ENCODE data around the gene HOGA1. TPM values are rescaled to one million over a fixed set of nuclear protein-coding genes. Genes with fewer than 3 reads are reported as not detected.

Gene HOGA1
- 3.1 and 18.4 TPM in 2 replicates for total RNA-seq

DNA sequence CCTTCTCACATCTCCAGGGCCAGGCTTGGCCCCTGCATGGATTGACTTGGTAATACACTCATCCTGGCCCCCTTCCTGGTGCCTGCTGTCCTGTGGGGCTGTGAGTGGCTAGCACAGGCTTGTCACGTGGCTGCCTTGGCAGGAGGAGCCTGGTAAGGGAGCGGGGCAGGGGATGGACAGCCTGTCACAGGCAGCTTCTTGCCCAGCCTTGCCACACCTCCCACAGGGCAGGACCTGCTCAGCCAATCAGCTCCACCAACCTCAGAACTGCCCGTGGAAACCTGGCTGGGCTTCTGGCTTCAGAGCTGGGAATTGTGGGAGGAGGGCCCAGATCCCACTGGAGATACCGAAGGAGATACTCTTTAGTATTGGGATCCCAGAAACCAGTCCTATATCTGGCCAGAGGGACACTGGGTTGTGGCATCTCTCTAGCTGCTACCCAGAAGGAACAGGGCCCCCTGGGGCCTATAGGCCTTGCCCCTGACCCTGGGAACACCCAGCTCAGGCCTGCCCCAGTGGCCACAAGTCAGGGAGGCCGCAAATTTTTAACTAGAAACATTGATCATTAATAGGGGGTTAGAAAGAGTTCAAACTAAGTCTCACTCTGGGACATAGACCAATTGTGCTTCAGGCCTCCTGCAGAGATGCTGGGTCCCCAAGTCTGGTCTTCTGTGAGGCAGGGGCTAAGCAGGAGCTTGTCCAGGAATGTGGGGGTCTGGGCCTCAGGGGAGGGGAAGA is at the start of gene HOGA1:
TSS of gene HOGA1 (plus strand) at position 330 of the 738 bp plus-strand sequence. CDS start at position 645, 315 bp downstream.

DNA sequence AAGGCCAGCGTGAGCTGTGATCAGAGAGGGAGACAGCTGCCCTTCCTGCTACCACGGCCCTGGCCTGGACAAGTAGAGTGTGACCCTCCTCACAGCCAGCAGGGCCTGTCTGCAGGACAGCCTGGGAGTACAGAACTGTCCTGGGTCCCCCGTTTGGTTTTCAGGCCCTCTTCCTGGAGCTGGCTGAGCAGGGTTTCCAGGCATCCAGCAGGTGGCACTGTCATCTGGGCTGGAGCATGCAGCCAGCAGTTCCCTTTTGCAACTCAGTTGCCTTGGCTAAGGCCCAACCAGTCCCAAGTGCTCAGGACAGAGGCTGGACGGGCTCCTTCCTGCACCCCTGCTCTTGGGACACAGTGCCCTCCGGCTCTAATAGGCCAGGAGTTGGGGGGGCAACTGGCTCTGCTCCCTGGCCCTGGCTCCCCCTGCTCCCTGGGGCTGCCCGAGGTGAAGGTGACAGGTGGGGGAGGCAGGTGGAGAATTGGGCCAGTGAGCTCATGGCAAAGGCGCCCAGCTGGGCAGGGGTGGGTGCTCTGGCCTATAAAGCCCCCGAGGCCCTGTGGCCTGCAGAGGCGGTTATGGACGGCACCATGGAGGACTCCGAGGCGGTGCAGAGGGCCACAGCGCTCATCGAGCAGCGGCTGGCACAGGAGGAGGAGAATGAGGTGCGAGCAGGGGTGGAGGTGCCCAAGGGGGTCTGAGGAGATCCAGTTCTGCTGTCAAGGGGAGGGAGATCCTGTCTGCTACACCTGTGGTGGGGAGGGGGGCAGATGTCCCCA is 11.8 kb upstream of the HOGA1 start, which contains the start of gene ANKRD2:
TSS of gene ANKRD2 (plus strand) at position 566 of the 776 bp plus-strand sequence. CDS start at position 576, 10 bp downstream.

DNA sequence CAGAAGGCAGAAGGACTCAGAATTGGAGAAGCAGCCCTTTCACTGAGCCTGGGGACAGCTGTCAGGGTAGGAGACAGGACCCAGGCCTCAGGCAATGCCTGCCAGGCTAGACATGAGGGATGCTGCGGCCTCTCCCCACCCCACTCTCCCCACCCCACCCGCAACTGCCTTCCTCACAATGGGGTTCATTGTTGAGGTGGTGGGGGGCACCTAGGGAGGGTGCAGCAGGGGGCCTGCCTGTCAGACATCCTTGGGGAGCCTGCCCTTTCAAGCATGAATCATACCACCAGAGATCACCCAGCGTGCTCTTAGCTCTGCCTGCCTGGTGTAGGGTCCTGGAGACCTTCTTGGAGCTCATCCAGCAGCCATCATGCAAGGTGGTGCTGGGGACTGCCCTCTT is 5.3 kb downstream of the HOGA1 start, which contains the start of gene C10orf62:
TSS of gene C10orf62 (plus strand) at position 243 of the 400 bp plus-strand sequence. CDS start 177 bp downstream, outside the sequence.

DNA sequence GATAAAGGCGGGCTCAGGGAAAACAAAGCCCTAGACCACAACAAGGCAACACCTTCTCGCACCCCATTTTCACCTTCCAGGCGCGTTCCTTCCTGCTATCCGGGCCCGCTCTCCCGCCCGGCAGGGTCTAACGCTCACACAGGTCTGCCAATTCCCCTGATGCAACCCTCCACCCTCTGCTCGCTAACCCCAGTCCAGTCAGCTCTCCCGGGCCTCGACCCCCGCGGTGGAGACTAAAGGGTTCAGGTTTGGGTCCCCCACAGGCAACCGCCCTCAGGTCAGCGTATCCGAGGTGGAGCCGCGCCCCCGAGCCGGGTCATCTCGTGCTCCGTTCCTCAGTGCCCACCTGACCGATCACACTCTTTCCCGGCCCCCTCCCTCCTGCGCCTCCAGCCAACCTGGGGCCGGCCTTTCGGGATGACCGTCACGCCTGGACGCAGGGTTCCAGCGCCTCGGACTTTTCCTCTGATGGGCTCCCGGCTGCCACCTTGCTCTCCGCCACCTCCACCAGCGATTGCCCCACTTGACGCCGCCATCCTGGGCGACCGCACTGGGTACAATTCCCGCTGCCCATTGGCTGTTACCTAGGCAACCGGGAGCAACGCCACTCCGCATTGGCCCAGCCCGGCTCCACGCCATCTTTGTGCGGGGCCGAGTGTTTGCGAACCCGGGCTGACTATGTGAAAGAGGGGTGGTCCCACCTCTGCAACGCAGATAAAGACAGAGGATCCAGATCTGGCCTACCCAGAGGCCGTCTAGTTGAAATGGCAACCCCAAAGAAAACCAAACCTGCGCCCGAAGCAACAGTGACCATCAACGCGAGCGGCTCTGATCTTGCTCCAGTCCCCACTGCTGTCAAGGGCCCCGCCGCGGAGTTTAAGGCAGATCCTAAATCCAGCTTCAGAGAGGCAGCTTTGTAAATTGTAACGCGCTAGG is 49.0 kb downstream of the HOGA1 start, which contains the start of gene MORN4:
TSS of gene MORN4 (minus strand) at position 552 of the 936 bp plus-strand sequence. CDS start 13,847 bp downstream, outside the sequence.

DNA sequence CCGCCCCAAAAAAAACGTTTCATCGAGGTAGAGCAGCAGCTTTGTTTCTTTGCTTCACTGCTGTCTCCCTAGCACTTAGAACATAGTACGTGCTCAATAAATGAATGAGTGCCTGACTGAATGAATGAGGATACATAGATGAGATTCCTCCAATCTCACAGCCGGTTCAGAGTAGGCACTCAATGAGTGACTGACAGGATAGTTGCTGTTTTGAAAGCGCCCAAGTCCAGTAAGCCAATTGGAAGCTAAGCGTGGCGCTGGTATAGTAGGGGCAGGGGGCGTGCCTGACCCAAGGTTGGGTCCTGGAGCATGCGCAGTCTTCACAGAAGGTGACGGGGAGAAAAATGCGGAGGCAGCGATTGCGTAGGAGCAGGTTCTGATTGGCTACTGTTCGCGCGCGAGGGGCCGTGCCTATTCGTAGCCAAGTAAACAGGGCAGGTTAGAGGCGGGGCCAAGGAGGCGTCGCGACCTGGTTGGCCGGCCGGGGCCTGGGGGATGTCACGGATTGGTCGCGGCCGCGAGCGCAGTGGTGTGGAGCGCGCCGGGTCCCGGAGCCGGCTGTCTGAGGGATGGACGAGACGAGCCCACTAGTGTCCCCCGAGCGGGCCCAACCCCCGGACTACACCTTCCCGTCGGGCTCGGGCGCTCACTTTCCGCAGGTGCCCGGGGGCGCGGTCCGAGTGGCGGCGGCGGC is 56.1 kb downstream of the HOGA1 start, which contains the start of gene PI4K2A:
TSS of gene PI4K2A (plus strand) at position 498 of the 694 bp plus-strand sequence. CDS start at position 570, 72 bp downstream.

Other genes with a start within 250 kb of the HOGA1 start
- 3.3 and 6.7 TPM in 2 replicates for gene FRAT2, start 249.7 kb upstream of the HOGA1 start, total RNA-seq
- gene RRP12, start 183.0 kb upstream of the HOGA1 start, total RNA-seq = 21.7 and 30.3 TPM in 2 replicates
- 331 and 615 TPM in 2 replicates for gene PGAM1, start 158.2 kb upstream of the HOGA1 start, total RNA-seq
- 35.7 and 47.3 TPM in 2 replicates for gene EXOSC1, start 138.4 kb upstream of the HOGA1 start, total RNA-seq
- 38.0 and 59.6 TPM in 2 replicates for gene ZDHHC16, start 138.2 kb upstream of the HOGA1 start, total RNA-seq
- 96.1 and 128 TPM in 2 replicates for gene MMS19, start 86.0 kb upstream of the HOGA1 start, total RNA-seq
- 45.5 and 55.0 TPM in 2 replicates for gene UBTD1, start 85.5 kb upstream of the HOGA1 start, total RNA-seq
- 0.81 and 3.0 TPM in 2 replicates for gene ANKRD2, start 11.6 kb upstream of the HOGA1 start, total RNA-seq
- gene C10orf62, start 5.3 kb downstream of the HOGA1 start, total RNA-seq = 0.13 TPM in 1 of 2 replicates, not detected in the other
- 7.5 and 9.5 TPM in 2 replicates for gene MORN4, start 49.1 kb downstream of the HOGA1 start, total RNA-seq
- 20.2 and 23.8 TPM in 2 replicates for gene PI4K2A, start 56.3 kb downstream of the HOGA1 start, total RNA-seq
- 9.3 and 12.3 TPM in 2 replicates for gene AVPI1, start 102.9 kb downstream of the HOGA1 start, total RNA-seq
- 37.5 and 61.7 TPM in 2 replicates for gene MARVELD1, start 129.3 kb downstream of the HOGA1 start, total RNA-seq
- gene ZFYVE27, start 152.7 kb downstream of the HOGA1 start, total RNA-seq = 13.7 and 21.9 TPM in 2 replicates
- gene SFRP5, start 187.6 kb downstream of the HOGA1 start, total RNA-seq = 0.16 and 3.0 TPM in 2 replicates

All from mesangial cell (primary cell).